Heart left ventricle (tissue), 16 donors: Measurements from ENCODE around the gene CDX2. TPM values are rescaled to one million over a fixed set of nuclear protein-coding genes. Genes with fewer than 3 reads are reported as not detected.

Experiments
- ATAC-seq, 4 donors: fragments of 200-7000 bp; cut with Tn5 transposase; one replicate each; pipeline ENCODE4 v1.9.1; 2020 to 2022; ENCODE audit warnings: moderate library complexity in 4 of 4, mild to moderate bottlenecking in 3 of 4, moderate number of reproducible peaks in 1 of 4
- DNase-seq, 5 donors: peaks; one replicate each; pipeline ENCODE4 v3.0.0-alpha.2; 2020
- H3K27ac ChIP-seq, 12 donors: fragments of 200-600 bp; sonication (generic) in 4 of 12; one replicate each; pipeline versions ENCODE4 v1.5.0 to v1.8.0; 2016 to 2022; ENCODE audit warnings: mild to moderate bottlenecking in 2 of 12
- H3K27me3 ChIP-seq, 9 donors: fragments of 200-600 bp; sonication (generic) in 2 of 9; one replicate each; pipeline versions ENCODE4 v1.5.1 to v1.8.0; 2016 to 2022; ENCODE audit warnings: mild to moderate bottlenecking in 3 of 9
- H3K36me3 ChIP-seq, 9 donors: fragments of 200-600 bp; sonication (generic) in 2 of 9; one replicate each; pipeline versions ENCODE4 v1.5.0 to v1.8.0; 2018 to 2022; ENCODE audit warnings: mild to moderate bottlenecking in 2 of 9
- H3K4me1 ChIP-seq, 12 donors: fragments of 200-600 bp; sonication (generic) in 4 of 12; one replicate each; pipeline versions ENCODE4 v1.5.0 to v1.8.0; 2016 to 2022; ENCODE audit warnings: mild to moderate bottlenecking in 3 of 12
- H3K4me3 ChIP-seq, 12 donors: fragments of 200-600 bp; sonication (generic) in 4 of 12; one replicate each; pipeline versions ENCODE4 v1.5.0 to v1.8.0; 2017 to 2022; ENCODE audit warnings: mild to moderate bottlenecking in 9 of 12, moderate library complexity in 4 of 12
- H3K9me3 ChIP-seq, 12 donors: fragments of 200-600 bp; sonication (generic) in 4 of 12; one replicate each; pipeline versions ENCODE4 v1.5.0 to v1.8.0; 2016 to 2022; ENCODE audit warnings: mild to moderate bottlenecking in 1 of 12
- CTCF ChIP-seq, 12 donors: fragments of 200-600 bp; sonication (generic) in 4 of 12; IDR thresholded peaks; one replicate each; pipeline versions ENCODE4 v1.5.0 to v1.8.0; 2018 to 2022; ENCODE audit warnings: antibody characterized with exemption in 12 of 12, mild to moderate bottlenecking in 5 of 12
- POLR2A ChIP-seq, 2 donors: fragments of 450-650 bp; IDR thresholded peaks; one replicate each; pipeline ENCODE4 v1.6.1; 2017; ENCODE audit warnings: antibody characterized with exemption in 2 of 2, mild to moderate bottlenecking in 2 of 2, moderate library complexity in 2 of 2
- WGBS, 4 donors: extraction: QIAGEN DNeasy Blood & Tissue Kit in 2 of 4; methylation state at CpG; one replicate each; pipeline versions ENCODE4 v1.1.5 to v1.1.7; 2013 to 2018; 5-methylcytosine and 5-hydroxymethylcytosine counted together
- intact Hi-C, 10 donors: fragments of 100-400 bp; cut with DNase I; formaldehyde crosslinking; loops; one replicate each; pipeline versions ENCODE4 v1.11.1 to v1.14.2; 2022
- polyA plus RNA-seq, 2 donors: library from polyadenylated mRNA; stranded (reverse); fragments of 200-250 nt; gene quantifications; one replicate each; pipeline ENCODE4 v1.2.3, GENCODE V29; 2013
- total RNA-seq, 9 donors: library from RNA; depleted of rRNA in 2 of 9; stranded (reverse); fragments of >200 nt in 2 of 9; fragmentation: NEBNext Ultra II Directional in 3 of 9; extraction: Animal tissue kit (Norgen Biotek cat#: 25700) in 3 of 9; gene quantifications; one replicate each; pipeline versions ENCODE4 v1.1.0 to v1.2.4, GENCODE V29; 2016 to 2023
- donor health status: ischemic (EF 13 %, LVEDD 7.1; RV severe dilation, severe dysfunction).
- donor health status: healthy with polysubstance abuse.
- donor health status: DM: no; HTN: yes; CAD: no.
- donor health status: DM: no; HTN: no; CAD: no.
- donor health status: ischemic (EF 25% LVEDD 6.9; RV normal size, moderate dysfunction).
- donor health status: ischemic (EF 25% LVEDD 5.7; RV mildly dilated, moderate dysfunction).
- donor health status: healthy.
- donor health status: DM: yes; HTN: yes; CAD: no.
- donor health status: ischemic (EF 35%, LVEDD 5.7; RV mildly dilated, moderate dysfunction).
- donor health status: nonischemic (EF 11% LVEDD 7.7; RV severe dilation, severe dysfunction).
- donor health status: DM: yes; HTN: yes; CAD: no.
- donor health status: PGD.
- donor health status: ischemic (EF 29% LVEDD 5.4; RV normal size, mild dysfunction).
- donor health status: nonischemic (EF 23%, LVEDD 6.1; RV moderate dilation, normal function).

CDX2 gene
- total and polyA plus RNA-seq, 11 donors, result not detected

DNA sequence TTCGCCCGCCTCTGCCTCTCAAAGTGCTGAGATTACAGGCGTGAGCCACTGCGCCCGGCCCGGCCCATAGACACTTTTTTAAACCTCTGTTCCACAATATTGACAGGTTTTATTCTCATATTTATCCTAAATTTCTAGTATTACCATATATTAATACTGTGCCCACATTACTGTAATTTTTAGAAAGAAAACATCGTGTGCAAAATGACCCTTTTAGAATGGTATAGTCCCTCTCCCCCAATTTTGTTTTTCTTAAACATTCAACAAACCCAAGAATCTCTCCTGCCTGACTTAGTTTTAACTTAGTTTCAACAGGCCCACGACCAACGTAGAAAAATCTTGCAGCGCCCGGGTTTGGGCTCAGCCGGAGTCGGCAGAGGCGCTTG, 9.1 kb downstream of the CDX2 start:
- Histone ChIP-seq H3K4me1 (peaks cover 0 to 18% (median 12%) of the 10 kb centered on the region in 12 donors), H3K27ac (no peak overlapping the region), H3K9me3 (no peaks in the 10 kb centered on the region), H3K27me3 (peaks cover 56 to 100% (median 94%) of the 10 kb centered on the region in 9 donors), H3K4me3 (peak overlapping the region in 9 of 12 donors; percentile 8 to 44 (median 36)), H3K36me3 (no peaks in the 10 kb centered on the region)
- ATAC-seq (no peak), DNase-seq (no peak)
- TF ChIP-seq CTCF (IDR thresholded peaks at IDR 0.05), result no peak
- TF ChIP-seq POLR2A (IDR thresholded peaks at IDR 0.05), result no peak
- WGBS, 4 donors, result 5 to 14% (median 8%) methylated on average over 14 of the region's 14 CpGs
- intact Hi-C loops, result loop anchor here in 4 of 10 donors (10.0 kb wide), 1 partner anchor 125 kb away; no protein-coding TSS in a partner anchor

DNA sequence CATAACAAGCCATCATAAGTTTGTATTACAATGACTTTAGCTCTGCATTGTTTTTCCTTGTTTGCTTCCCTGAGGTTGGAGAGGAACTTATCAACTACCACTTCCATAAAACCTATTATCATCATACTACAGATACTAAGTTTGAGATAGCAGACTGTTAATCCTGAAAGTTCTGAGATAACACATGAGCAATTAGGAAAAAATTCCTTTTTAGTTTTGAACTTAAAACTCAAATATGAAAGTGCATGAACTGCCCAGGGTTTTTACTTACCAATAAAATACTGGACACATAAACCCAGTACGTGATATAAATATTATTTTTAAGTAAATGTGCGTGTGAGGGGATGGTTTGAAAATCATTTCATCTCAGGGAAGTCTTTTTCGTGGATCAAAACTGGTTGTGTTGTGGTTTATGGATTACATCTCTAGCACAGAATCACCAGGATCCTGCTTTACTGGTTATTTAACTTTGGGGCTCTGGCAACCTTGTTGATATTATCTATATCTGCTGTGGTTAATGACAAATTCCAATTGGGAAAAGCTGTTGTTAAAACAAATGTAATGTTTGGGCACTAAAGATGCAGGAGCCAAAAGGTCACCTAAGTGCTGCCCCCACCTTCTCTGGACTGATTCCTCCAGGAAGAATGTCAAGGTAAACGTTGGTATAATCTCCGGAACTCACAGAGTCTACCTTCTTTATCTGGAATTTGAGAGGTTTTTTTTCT, 12.4 kb downstream of the CDX2 start:
- 15 to 27% (median 21%) methylated on average over 5 of the region's 5 CpGs for WGBS, 4 donors
- Histone ChIP-seq H3K36me3 (no peaks in the 10 kb centered on the region), H3K9me3 (no peaks in the 10 kb centered on the region), H3K27me3 (peaks cover 62 to 100% (median 92%) of the 10 kb centered on the region in 9 donors), H3K27ac (no peak overlapping the region), H3K4me3 (no peak overlapping the region), H3K4me1 (peaks cover 0 to 33% (median 27%) of the 10 kb centered on the region in 12 donors)
- TF ChIP-seq POLR2A (IDR thresholded peaks at IDR 0.05), result no peak
- no peak for TF ChIP-seq CTCF (IDR thresholded peaks at IDR 0.05)
- ATAC-seq, result no peak
- DNase-seq, result no peak
- intact Hi-C loops, result loop anchor here in 4 of 10 donors (10.0 kb wide), 1 partner anchor 122 kb away; no protein-coding TSS in a partner anchor

- WGBS, 4 donors, result 41 to 53% (median 47%) methylated on average over 11 of the region's 11 CpGs
- Histone ChIP-seq H3K9me3 (no peaks in the 10 kb centered on the region), H3K27ac (no peak overlapping the region), H3K4me1 (peaks cover 0 to 21% (median 16%) of the 10 kb centered on the region in 12 donors), H3K27me3 (peaks cover 50 to 97% (median 80%) of the 10 kb centered on the region in 9 donors), H3K4me3 (no peak overlapping the region), H3K36me3 (no peaks in the 10 kb centered on the region)
- intact Hi-C loops, result loop anchor here in 4 of 10 donors (10.0 kb wide), 1 partner anchor 120 kb away; no protein-coding TSS in a partner anchor
- ATAC-seq (no peak), DNase-seq (no peak)
- TF ChIP-seq POLR2A (IDR thresholded peaks at IDR 0.05) (no peak), CTCF (IDR thresholded peaks at IDR 0.05) (no peak)
Measured at GRCh38 chr13:27955014-27955591, 14.0 kb downstream of the CDX2 start.

DNA sequence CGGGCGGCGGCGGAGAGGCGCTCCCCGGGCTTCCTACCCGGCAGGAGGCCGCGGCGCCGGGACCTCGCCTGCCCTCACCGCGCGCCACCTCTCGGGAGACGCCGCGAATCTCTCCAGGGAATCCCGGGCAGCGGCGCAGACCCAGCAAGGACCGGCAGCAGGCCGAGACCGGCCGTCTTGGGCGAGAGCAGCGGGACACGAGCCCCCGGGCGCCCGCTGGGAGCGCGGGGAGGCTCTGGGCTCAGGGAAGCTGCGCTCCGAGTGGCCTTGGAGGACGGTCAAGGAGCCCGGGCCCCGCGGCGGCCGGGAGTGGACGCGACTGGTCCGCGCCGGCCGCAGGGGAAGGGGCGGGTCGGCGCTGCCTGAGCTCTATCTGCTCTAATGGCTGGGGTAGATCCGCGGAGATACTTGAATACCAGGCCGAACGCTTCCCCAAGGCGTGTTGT, 14.7 kb downstream of the CDX2 start:
- DNase-seq (no peak), ATAC-seq (peak in 2 of 4 donors; percentile 60 to 66)
- Histone ChIP-seq H3K27ac (no peak overlapping the region), H3K9me3 (no peaks in the 10 kb centered on the region), H3K4me1 (peaks cover 0 to 19% (median 14%) of the 10 kb centered on the region in 12 donors), H3K4me3 (peak overlapping the region; percentile 13 to 58 (median 39)), H3K36me3 (no peaks in the 10 kb centered on the region), H3K27me3 (peaks cover 44 to 97% (median 75%) of the 10 kb centered on the region in 9 donors)
- intact Hi-C loops, result loop anchor here in 4 of 10 donors (10.0 kb wide), 1 partner anchor 120 kb away; no protein-coding TSS in a partner anchor
- TF ChIP-seq POLR2A (IDR thresholded peaks at IDR 0.05) (no peak), CTCF (IDR thresholded peaks at IDR 0.05) (no peak)
- WGBS, 4 donors, result 0 to 5% (median 2%) methylated on average over 13 to 56 of the region's 56 CpGs
